HG02840 (cell line): Measurements from ENCODE around the gene VAV2.

Experiments used
- ATAC-seq: cut with Tn5 transposase; IDR thresholded peaks from one replicate; pipeline ENCODE4 v1.9.1; 2021; ENCODE audit warnings: mild to moderate bottlenecking, moderate library complexity, moderate number of reproducible peaks; ENCODE audit not compliant: unreplicated experiment, low FRiP score

VAV2 gene

GRCh38 chr9:133868203-133868602 lies 123.9 kb downstream of the VAV2 start:
- no peak for ATAC-seq

- no peak for ATAC-seq
Observed at GRCh38 chr9:133866946-133867345, 125.2 kb downstream of the VAV2 start.

- ATAC-seq, result no peak
Observed at GRCh38 chr9:133864011-133864410, 128.1 kb downstream of the VAV2 start.

GRCh38 chr9:133863257-133863592 lies 128.9 kb downstream of the VAV2 start:
- ATAC-seq, result no peak

- no peak for ATAC-seq
Observed at GRCh38 chr9:133862585-133863256, 129.4 kb downstream of the VAV2 start.

GRCh38 chr9:133861692-133862091 lies 130.4 kb downstream of the VAV2 start:
- ATAC-seq, result no peak

- ATAC-seq, result no peak
Observed at GRCh38 chr9:133861086-133861485, 131.0 kb downstream of the VAV2 start.

GRCh38 chr9:133858771-133859170 lies 133.4 kb downstream of the VAV2 start:
- ATAC-seq, result no peak

GRCh38 chr9:133857639-133858038 lies 134.5 kb downstream of the VAV2 start:
- ATAC-seq, result no peak

GRCh38 chr9:133856798-133857197 lies 135.3 kb downstream of the VAV2 start:
- no peak for ATAC-seq

GRCh38 chr9:133855802-133856521 lies 136.2 kb downstream of the VAV2 start:
- ATAC-seq, result no peak

- no peak for ATAC-seq
Observed at GRCh38 chr9:133855371-133855770, 136.8 kb downstream of the VAV2 start.

- ATAC-seq, result no peak
Observed at GRCh38 chr9:133854765-133855164, 137.4 kb downstream of the VAV2 start.

- ATAC-seq, result no peak
Observed at GRCh38 chr9:133854048-133854447, 138.1 kb downstream of the VAV2 start.

GRCh38 chr9:133853331-133853730 lies 138.8 kb downstream of the VAV2 start:
- no peak for ATAC-seq

GRCh38 chr9:133852431-133852830 lies 139.7 kb downstream of the VAV2 start:
- ATAC-seq, result no peak

GRCh38 chr9:133851693-133852092 lies 140.4 kb downstream of the VAV2 start:
- no peak for ATAC-seq

GRCh38 chr9:133850937-133851336 lies 141.2 kb downstream of the VAV2 start:
- ATAC-seq, result no peak

- no peak for ATAC-seq
Observed at GRCh38 chr9:133850161-133850560, 142.0 kb downstream of the VAV2 start.

- ATAC-seq, result no peak
Observed at GRCh38 chr9:133849110-133849670, 142.9 kb downstream of the VAV2 start.

GRCh38 chr9:133848471-133849109 lies 143.5 kb downstream of the VAV2 start:
- ATAC-seq, result no peak
